COLO829 (cell line): ENCODE results near the gene POC1B.

ENCODE experiments used
- DNase-seq: peaks from one replicate; pipeline ENCODE4 v3.0.0; 2012; ENCODE audit warnings: low spot score

Gene POC1B

DNA sequence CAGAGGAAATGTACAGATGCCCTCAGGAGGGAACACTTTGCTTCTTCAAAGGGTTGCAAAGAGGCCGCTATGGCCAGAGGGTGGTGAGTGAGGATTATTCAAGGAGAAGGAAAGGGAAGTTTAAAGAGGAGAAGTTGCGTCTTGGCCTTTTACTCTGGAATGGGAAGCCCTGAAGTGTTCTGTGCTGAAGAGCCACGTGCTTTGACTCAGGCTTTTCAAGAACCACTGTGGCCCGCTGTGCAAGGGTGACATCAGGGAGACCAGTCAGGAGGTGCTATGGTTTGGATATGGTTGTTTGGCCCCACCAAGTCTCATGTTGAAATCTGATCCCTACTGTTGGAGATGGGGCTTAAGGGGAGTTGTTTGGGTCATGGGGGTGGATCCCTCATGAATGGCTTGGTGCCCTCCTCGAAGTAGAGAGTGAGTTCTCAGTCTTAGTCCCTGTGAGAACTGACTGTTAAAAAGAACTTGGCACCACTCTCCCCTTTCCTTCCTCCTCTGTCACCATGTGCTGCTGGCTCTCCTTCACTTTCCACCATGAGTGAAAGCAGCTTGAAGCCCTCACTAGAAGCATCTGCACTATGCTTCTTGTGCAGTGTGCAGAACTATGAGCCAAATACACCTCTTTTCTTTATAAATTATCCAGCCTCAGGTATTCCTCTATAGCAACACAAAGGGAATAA, 107.5 kb downstream of the POC1B start:
- no peak for DNase-seq

DNA sequence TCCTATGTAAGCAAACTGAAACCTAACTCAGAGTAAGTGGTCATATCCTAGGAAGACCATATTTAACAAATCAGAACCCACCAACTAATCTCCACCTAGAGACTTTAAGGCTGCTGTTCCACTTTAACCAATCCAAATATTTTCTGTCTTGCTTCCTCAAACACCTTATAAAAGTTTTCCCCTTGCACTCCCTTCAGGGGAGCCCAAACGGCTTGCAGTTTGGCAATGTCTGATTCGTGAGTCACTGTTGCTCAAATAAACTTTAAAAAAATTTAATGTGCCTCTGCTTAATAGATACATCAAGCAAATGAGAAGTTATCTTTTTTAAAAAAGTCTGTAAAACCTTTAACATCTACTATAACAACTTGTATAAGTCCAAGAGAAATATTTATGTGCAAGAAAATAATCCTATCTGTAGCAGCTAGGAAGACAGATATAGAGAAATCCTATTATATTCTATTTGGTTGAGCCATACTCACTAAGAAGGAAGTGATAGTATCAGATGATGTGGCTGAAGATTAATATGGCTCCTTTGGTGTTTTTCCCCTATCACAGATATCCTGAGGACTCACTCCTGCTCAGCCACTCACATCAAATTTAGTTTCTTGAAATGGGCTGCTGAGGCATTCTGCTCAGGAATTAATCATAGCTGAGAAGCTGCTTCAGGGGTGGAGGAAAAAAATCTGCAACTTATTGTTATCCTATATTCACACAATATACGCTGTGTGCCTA, 108.4 kb downstream of the POC1B start:
- DNase-seq, result no peak

DNA sequence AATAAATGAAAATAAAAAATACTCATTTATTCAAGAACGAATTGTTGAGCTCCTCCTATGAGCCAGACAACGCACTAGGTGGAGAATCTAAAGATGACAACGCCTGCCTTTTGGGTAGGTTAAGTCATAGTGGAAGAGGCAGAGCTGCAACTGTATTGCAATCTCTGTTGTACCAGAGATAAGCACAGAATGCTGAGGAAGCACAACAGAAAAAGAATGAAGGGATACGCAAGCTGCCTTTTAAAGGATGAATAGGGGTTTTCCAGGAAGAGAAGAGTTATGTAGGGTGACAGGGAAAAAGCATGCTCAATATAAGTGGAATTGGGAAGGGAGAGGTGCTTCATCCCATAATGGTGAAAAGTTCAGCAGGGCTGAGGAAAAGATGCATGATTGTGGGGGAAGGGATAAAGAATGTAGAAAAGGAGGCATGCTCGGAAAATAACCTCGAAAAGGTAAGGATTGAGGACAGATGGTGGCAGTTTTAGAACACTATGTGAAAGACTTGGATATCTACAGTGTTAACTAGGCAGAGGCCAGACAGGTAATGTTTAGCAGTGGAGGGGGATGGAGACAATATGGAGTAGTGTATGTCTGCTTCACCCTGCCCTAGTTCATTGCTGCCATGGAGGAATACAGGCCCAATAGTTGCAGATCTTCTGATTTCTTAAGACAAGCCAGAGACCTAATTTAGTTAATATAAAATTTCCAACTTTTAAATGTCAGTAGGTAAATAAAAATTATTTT, 109.6 kb downstream of the POC1B start:
- DNase-seq, result no peak

DNA sequence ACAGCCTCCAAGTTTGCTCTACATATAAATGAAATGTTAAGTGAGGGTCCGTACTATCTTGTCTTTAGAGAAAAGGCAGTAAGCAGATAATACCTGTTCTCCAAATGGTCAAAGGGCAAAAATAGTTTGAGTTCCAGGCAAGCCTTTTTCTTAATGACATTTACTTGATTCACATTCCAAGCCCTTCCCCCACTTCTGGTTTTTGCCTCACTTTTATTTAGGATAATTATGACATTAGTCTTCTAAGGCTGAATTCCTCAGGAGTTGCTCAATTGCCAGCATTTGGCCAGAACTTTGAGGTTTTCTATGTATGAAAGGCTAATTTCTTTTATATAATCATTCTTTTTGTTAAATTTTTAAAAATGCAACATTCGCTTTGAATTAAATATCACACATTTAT, 111.0 kb downstream of the POC1B start:
- no peak for DNase-seq

DNA sequence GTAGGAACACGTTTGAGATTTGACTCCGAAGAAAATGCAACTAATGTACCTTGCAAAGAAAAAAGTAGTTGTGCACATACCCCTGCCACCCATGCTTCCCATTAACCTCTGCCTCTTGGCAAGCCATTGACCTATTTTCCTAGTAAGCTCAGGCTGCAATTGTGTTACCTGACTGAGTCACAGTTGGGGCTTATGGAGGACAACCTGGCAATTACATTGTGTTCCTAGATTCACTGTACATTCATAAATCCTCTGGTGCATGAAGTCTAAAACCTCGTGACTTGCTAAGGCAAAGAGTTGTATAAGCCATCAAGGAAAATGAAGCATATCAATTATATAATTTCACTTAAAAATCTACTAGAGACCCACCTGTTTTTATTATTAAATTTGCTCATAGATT, 111.5 kb downstream of the POC1B start:
- no peak for DNase-seq

DNA sequence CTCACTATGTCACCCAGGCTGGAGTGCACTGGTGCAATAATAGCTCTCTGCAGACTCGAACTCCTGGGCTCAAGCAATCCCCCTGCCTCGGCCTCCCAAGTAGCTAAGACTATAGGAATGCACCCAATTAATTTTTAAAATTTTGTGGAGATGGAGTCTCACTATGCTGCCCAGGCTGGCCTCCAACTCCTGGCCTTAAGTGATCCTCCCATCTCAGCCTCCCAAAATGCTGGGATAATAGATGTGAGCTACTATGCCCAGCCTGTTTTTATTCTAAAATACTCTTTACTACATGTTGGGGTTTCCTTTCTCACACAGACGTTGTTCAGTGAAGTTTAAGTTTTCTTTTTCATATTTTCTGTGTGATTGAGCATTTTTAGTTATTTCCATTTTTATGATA, 112.6 kb downstream of the POC1B start:
- no peak for DNase-seq

DNA sequence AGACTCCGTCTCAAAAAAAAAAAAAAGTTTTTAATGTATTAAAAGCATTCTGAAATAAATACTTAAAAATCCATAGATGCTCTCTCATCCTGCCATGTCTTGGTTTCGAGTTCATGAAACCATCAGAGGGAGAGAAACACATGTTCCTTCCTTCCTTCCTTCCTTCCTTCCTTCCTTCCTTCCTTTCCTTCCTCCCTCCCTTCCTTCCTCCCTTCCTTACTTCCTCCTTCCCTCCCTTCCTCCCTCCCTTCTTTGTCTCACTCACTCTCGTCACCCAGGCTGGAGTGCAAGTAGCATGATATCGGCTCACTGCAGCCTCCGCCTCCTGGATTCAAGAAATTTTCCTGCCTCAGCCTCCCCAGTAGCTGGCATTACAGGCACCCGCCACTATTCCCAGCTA, 113.2 kb downstream of the POC1B start:
- DNase-seq, result no peak

DNA sequence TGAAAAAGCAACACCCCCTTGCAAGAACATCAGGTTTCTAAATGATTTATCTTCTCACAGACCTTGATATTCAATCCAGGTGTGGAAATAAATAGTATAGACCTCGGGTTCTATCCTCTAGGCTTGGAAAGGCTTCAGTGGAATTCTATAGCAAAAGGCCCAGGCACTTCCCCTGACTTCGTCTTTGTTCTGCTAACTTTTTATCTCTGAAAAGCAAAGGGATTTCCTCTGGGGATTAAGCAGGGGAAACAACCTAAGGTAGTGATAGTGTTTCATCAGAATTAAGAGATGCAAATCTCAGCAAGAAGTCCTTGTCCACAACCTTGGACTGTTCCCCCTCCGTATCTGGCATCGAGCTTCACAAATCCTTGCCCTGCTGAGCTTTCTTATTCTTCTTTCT, 114.0 kb downstream of the POC1B start:
- DNase-seq, result no peak

DNA sequence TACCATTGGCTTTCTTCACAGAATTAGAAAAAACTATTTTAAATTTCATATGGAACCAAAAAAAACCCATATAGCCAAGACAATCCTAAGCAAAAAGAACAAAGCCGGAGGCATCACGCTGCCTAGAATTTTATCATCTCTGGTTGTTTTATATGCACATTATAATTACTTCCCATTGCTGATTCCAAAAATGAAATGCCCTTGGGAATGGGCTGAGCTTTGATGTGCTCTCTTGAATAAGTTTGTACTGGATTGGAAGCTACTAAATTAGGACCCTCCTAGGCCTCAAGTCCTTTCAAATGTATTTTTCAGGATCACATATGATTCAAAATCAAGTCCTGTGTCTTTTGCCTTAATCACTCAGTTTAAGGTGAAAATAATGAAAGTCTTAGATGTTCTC, 114.6 kb downstream of the POC1B start:
- DNase-seq, result no peak

DNA sequence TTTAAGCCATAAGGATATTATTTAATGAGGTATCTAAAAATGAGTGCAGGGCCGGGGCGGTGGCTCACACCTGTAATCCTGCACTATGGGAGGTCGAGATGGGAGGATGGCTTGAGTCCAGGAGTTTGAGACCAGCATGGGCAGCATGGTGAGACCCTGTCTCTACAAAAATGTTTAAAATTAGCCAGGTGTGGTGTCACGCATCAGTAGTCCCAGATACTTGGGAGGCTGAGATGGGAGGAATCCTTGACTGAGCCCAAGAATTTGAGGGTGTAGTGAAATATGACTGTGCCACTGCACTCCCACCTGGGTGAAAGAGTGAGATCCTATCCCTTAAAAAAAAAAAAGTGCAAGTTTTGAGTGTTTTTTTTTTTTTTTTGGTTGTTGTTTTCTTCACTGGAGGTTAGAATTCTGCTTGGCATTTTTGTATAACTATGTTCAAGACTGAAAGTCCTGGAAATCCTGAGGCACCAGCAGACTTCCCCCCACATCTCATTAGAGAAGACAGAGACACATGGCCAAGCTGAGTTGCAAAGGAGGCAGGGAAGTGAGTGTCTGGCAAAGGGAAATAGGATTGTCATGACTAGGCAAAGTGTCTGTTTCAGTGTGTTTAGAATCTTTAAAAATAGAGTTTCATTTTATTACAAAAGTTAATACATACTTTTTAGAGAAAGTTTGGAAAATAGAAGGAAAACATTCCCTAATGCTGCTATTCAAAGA, 120.1 kb downstream of the POC1B start:
- DNase-seq, result no peak

DNA sequence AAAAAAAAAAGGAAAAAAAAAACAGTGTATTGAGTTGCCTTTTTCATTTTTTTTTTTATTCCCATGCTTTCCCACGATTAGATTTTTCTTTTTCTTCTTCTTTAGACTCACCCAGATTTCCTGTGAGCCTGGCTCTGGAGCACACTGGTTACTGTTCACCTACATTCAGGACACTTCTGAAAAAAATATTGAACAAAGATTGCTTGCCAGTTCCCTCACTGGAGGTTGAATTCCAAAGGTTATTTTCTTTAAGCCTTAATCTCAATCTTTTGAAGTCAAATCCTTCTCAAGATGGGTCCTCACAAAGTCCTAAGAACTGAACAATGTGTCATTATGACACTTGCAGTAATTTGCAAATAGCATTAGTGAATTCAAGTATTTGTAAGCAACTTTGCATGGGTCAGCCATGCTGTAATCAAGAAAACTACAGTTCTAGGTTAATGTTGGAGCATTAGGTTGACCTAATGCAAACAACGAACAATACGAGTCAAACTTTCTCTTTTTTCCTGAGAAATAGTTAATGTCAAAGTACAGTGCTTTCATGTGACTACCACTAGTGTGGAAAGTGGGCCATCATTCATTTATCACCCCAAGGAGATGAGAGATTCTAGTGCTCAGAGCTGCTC, 124.3 kb downstream of the POC1B start:
- DNase-seq, result no peak

DNA sequence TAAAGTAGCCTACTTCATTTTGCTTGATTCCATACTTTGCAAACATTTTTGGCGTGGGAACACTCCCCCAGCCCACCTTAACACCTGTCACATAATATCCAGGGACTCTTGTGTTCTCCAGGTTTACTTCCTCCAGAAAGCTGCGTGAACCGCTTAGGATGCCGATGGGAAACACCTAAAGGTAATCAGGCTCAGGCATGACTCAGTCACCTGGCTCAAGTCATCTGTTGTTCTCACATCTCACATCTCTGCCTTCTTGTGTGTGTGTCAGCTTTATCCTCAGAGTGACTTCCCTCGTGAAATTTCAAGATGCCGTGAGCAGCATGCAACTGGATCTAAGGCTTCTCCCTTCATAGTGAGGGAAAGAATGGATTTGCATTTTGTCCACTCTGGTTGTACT, 125.4 kb downstream of the POC1B start:
- no peak for DNase-seq

DNA sequence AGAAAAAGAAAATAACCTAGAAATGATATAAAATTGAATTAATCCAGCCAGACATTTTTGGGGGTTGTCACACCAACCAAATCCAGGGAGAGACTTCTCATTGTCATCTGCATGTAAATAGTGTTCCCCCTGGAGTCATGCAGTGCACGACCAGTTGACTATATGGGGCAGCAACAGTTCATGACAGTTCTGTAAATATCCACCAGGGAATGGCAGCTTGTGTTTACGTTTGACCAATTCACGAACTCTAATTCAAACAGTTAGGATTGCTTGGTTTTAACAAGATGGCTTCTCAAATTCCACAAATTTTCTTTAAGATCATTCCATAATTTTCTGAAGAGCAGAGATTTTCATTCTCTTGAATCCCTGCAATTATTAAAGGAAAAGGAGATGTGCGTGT, 130.1 kb downstream of the POC1B start:
- no peak for DNase-seq

DNA sequence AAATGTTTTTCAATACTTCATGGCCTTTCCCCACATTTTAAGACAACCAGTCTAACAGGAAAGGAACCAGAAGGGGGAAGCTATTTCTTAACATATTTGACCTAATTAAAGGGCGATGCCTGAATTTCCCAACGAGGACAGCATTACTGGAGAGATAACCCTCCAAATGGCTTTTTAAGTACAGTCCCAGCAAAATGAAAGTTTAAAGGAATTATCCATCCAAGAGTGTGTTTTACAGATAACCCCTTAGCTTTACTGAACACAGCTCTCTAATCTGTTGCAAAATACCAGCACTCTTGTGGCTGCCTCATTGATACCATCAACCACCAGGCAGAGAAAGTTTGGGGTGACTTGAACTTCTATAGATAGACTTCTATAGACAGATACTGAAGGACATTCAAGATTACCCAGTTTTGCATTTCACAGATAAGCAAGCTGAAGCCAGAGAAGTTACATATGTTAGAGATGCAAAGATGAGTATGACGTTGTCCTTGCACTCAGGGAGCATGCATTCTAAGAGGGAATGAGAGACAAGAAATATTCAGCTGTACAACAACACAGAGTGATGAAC, 132.2 kb downstream of the POC1B start:
- DNase-seq, result no peak

DNA sequence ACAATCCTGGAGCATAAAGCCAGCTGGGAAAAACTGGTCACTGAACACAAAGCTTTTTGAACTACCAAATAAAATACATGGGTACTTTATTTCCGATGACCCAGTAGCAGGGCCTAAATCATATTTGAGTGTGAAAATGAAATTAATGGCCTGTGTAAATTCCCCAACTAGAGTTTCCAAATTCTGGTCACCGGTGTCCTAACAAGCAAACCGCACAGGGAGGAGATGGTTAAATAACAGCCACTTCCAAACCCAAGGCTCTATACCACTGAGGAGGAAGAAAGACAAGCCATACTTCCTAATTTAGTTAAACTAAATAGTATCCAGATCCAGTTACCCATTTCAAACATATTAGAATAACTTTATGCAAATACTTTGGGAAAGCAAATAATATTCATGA, 133.5 kb downstream of the POC1B start:
- no peak for DNase-seq

DNA sequence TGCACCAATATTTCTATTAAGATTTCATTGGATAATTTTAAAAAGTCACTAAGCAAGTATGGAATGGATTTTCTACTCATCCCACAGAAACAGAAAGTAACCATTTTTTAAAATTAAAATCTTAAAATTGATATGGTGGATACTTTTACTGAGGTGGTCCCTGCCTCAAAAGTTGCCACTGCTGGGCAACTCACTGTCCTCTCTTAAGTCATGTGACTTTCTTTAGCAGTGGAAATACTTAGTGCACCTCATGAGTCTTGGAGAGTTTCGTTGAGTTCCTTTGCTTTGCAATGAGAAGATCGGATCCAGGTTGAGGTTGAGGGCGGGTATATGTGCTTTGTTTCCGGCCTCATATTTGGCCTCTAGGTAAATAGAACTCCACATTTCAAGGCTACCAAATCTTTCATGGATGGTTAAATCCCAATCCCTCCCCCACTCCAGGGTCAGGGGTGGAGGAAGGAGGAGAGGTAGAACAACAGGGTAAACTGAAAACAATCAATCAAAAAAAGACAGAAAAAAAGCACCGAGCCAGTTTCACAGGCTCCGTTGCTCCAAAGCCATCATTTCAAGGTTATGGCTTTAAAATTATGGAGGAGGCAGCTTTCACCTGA, 134.0 kb downstream of the POC1B start:
- no peak for DNase-seq

DNA sequence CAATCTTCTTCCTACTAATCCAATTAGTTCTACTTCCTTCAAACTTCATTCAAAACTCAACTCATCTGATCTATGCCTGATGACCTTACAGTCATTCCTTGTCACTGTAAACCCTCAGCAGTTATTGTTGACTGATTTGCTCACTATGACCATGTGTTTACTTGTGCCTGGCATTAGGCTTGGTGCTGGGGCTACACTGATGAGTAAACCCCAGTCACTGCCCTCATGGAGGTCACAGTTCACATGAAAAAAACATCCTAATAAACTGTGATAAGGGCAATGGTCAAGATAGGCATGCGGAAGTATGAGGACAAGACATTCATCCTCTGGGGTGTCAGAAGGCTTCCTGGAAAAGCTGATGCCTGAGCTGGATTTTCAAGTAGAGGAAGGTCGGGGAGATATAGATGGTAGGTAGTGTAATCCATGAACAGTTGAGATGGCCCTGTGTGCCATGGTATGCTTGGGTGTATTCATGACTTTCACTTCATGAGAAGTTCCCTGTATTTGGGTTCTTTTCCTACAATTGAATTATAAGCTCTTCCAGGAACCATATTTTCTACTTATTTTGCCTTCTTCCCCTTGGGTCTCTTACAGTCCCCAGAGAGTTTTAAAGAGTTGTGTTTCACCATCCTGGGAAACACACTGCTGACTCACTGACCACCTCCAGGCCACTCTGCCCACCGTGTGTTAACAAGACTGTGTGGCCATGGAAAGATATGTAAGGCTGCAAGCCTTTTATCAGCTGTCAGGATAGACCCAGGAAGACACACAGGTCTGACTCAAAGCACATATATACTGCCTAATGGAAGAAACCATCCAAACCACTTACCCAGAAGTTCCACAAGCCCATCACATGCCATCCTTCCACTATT, 134.8 kb downstream of the POC1B start:
- DNase-seq, result no peak

DNA sequence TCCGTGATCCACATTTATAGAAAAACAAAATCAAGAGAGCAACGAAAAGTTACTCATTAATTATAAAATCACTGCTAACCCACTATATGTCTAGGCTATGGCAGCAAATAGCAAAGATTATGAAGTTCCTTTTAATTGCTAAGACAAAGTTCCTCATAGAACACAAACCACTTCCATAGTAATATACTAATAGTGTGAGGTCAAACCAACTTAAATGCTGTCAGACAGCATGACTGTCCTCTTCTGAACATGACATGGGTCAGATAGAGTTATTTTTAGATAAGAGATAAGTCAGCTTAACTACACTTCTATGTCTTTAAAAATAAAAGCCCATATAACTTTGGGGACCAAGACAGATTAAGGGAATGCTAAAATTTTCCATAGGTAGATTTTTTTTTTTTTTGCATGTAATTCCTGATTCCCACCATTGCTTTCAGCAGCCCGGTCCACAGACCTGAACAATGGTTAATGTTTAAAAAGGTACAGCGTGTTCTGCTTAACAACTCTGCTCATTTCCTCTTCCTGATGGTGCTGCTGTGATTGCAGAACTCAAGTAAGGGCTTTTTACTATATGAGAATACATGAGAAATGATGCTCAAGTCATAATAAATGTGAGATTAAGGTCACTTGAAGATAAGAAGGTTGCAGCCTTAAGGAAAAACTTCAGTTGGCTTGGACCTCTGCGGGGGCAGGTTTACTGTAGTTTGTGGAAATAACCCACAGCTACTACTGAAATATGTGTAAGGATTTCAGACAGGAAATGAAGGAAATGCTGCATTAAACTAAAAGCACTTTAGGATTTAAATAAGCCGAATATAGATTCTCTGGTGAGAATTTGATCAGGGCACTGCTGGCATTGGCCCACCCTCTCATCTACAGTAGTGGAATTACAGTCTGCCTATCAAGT, 135.8 kb downstream of the POC1B start:
- DNase-seq, result no peak

DNA sequence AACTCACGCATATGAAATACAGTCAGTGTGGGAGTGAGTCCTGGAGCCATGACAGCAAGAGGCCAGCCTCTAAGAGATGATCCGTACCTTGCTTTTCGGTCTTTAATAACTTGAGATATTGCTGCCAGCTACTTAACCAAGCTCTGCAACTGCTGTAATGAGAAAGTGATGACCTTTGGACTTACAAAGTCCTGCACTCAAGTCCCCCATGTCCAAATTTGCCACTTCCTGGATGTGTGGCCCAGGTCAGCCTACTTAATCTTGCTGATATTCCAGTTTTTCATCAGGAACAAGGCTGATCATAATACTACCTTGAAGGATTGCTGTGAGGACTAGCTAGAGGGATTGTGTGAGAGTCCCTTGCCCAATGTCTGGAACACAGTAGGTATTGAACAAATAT, 139.7 kb downstream of the POC1B start:
- no peak for DNase-seq
